Suprapubic skin (tissue), 4 donors: ENCODE measurements around the gene CSMD2.

Experiments used
- CTCF ChIP-seq, 2 donors: fragments of 200-600 bp in 1 of 2; fragments of 450-650 bp in 1 of 2; sonication (generic) in 1 of 2; IDR thresholded peaks; one replicate each; pipeline ENCODE4 v1.5.1; 2016 to 2019; ENCODE audit warnings: antibody characterized with exemption in 2 of 2, mild to moderate bottlenecking in 1 of 2, moderate library complexity in 1 of 2
- EP300 ChIP-seq: sonication (generic); formaldehyde crosslinking; IDR thresholded peaks from one replicate; pipeline ENCODE4 v1.6.1; 2017; ENCODE audit warnings: antibody characterized with exemption
- POLR2A ChIP-seq, 2 donors: fragments of 450-650 bp; IDR thresholded peaks; one replicate each; pipeline ENCODE4 v1.6.1; 2017; ENCODE audit warnings: antibody characterized with exemption in 2 of 2, mild to moderate bottlenecking in 2 of 2, moderate library complexity in 2 of 2
- POLR2AphosphoS5 ChIP-seq, 3 donors: sonication (generic); formaldehyde crosslinking; IDR thresholded peaks; one replicate each; pipeline ENCODE4 v1.6.1; 2017; ENCODE audit warnings: antibody characterized with exemption in 3 of 3

GRCh38 chr1:33633019-33633801 is 531.8 kb downstream of the CSMD2 start:
- peak; percentile 67 to 94 for TF ChIP-seq CTCF (IDR thresholded peaks at IDR 0.05)
- TF ChIP-seq POLR2AphosphoS5 (IDR thresholded peaks at IDR 0.05): no peak
- no peak for TF ChIP-seq POLR2A (IDR thresholded peaks at IDR 0.05)
- TF ChIP-seq EP300: no peak
